Nephron (organoid): ENCODE measurements around the gene EGFL8.

Source experiments
- H3K27ac Mint-ChIP-seq, 3 experiments: 2 replicates each; pipeline ENCODE4 v1.8.0; 2020; ENCODE audit warnings: mixed read lengths in 3 of 3, mild to moderate bottlenecking in 2 of 3, moderate library complexity in 1 of 3
- H3K27me3 Mint-ChIP-seq: 2 replicates; pipeline ENCODE4 v1.8.0; 2021; ENCODE audit warnings: low read depth, mild to moderate bottlenecking, moderate library complexity, mixed read lengths
- H3K36me3 Mint-ChIP-seq: 2 replicates; pipeline ENCODE4 v1.8.0; 2020; ENCODE audit warnings: low read depth, mixed read lengths
- H3K4me1 Mint-ChIP-seq: 2 replicates; pipeline ENCODE4 v1.8.0; 2020; ENCODE audit warnings: mixed read lengths
- H3K4me3 Mint-ChIP-seq, 3 experiments: 2 replicates each; pipeline ENCODE4 v1.8.0; 2020; ENCODE audit warnings: mild to moderate bottlenecking in 3 of 3, mixed read lengths in 3 of 3, moderate library complexity in 2 of 3
- H3K9me3 Mint-ChIP-seq: 2 replicates; pipeline ENCODE4 v1.8.0; 2020; ENCODE audit warnings: mixed read lengths
- TF ChIP-seq, protein P1 (sequence below), 3 experiments: fragments of 200-600 bp; sonication (generic); IDR thresholded peaks; one replicate each; pipeline ENCODE4 v1.5.0; 2021; ENCODE audit warnings: antibody characterized with exemption in 3 of 3; ENCODE audit not compliant: unreplicated experiment in 3 of 3

The EGFL8 gene

DNA sequence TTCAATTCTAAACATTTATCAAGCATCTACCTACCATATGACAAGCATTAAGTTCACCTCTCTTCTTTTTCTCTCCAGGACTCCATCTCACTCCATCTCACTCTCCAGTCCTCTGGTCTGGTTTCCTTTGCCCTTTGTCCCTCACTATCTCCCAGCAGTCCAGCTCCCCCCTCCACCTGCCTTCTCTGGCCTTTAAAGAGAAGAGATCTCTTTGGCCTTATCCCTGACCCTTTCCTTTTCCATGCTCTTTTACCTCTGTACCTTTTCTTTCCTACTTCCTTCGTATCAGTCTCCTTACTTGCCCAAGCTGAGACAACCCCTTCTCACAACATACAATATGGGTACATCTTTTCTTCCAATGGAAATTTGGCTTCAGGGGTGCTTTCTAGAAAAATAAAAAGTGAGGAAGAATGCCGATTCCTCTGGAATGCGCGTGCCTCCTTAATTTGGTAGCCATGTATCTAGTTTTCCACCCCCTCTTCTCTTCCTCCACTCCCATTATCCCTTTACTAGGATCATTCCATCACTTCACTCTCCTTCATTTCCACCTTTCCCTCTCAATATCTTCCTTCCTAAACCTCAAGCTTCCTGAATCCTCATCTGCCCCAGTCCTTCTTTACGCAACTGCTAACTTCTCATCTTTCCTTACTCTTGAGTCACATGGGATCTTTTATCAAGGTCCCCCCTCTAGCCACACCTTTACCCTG is 12.2 kb downstream of the EGFL8 start:
- Mint-ChIP-seq H3K27me3 (no peaks in the 10 kb centered on the region), H3K4me1 (peaks cover 47% of the 10 kb centered on the region), H3K4me3 (peak overlapping the region; percentile 87 to 96 (median 89)), H3K27ac (peak overlapping the region; percentile 98 to 100 (median 99)), H3K9me3 (no peaks in the 10 kb centered on the region), H3K36me3 (peaks cover 23% of the 10 kb centered on the region)
- TF ChIP-seq, protein P1, sequence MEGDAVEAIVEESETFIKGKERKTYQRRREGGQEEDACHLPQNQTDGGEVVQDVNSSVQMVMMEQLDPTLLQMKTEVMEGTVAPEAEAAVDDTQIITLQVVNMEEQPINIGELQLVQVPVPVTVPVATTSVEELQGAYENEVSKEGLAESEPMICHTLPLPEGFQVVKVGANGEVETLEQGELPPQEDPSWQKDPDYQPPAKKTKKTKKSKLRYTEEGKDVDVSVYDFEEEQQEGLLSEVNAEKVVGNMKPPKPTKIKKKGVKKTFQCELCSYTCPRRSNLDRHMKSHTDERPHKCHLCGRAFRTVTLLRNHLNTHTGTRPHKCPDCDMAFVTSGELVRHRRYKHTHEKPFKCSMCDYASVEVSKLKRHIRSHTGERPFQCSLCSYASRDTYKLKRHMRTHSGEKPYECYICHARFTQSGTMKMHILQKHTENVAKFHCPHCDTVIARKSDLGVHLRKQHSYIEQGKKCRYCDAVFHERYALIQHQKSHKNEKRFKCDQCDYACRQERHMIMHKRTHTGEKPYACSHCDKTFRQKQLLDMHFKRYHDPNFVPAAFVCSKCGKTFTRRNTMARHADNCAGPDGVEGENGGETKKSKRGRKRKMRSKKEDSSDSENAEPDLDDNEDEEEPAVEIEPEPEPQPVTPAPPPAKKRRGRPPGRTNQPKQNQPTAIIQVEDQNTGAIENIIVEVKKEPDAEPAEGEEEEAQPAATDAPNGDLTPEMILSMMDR (IDR thresholded peaks at IDR 0.05; ENCODE audit: unreplicated experiment in 3 of 3) = no peak

DNA sequence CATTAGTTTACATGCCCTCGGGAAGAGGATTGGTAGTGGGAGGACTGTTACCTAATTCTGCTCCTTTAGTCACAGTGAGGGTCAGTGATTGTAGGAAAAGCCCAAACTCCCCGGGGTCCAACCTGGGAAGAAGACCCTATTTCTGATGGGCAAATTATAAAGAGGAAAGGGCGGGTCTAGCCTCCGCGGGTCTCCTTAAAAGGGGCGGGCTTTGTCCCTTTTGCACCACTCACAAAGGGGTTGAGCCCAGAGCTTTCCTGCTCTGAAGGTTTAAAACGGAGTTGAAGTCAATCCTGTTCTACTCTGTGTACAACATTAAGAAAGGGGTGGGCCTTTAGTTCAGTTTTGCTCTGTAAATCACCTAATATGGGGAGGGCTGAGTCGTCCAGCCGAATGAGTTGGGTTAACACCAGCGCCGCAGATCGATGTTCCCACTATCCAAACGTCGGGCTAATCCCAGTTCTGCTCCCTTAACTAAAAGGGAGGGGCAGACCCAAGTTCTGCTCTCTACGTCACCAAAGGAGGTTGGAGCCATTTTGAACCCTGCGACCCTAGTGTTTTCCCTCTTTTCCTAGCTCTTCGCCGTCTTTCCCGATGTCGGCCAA is 12.9 kb downstream of the EGFL8 start:
- TF ChIP-seq, protein P1 (IDR thresholded peaks at IDR 0.05; ENCODE audit: unreplicated experiment in 3 of 3) = no peak
- Mint-ChIP-seq H3K36me3 (peaks cover 22% of the 10 kb centered on the region), H3K4me1 (peaks cover 47% of the 10 kb centered on the region), H3K27me3 (no peaks in the 10 kb centered on the region), H3K27ac (peak overlapping the region; percentile 98 to 100 (median 99)), H3K4me3 (peak overlapping the region; percentile 87 to 96 (median 89)), H3K9me3 (no peaks in the 10 kb centered on the region)

DNA sequence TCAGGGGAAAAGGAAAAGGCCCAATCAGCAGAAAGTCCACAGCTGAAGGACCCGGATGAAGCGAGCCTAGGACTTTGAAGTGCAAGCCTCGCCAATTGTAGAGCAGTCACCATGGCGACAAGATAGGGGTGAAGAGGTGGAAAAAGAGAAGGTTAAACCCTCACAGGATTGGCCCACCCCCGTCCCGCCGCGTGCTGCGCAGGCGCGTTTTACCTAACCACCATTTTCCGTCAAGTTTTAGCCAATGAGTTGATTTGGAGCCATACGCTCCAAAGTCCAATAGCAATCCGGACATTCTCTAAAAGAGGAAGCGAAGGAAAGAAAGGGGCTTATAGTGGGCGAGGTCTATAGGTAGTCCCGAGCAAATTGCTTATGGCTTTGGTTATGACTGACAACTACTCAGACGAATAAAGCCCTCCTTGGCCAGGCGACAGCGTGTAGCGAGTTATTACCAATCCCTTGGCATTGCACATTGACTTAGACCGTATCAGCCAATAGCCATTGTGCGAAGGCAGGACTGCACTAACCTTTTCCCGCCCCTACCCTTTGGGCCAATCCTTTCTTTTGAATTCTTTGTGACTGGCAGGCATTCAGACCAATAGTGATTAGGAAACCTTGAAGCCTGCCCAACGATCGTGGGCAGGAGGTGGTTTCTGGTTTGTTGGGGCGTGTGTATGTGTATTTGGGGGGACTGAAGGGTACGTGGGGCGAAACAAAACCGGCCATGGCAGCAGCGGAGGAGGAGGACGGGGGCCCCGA is 13.6 kb downstream of the EGFL8 start, which contains the start of gene RNF5:
Gene RNF5, plus strand, starts transcription at position 618 of the 759 bp plus-strand sequence. Its CDS starts 107 bp downstream, at position 725.
- peak within 1 kb of the TSS; percentile 98 to 100 (median 99) for H3K27ac Mint-ChIP-seq
- no peaks in the 10 kb centered on the region for H3K27me3 Mint-ChIP-seq
- peaks cover 47% of the 10 kb centered on the region for H3K4me1 Mint-ChIP-seq
- peaks cover 22% of the 10 kb centered on the region for H3K36me3 Mint-ChIP-seq
- H3K4me3 Mint-ChIP-seq = peak within 1 kb of the TSS; percentile 87 to 96 (median 89)
- no peaks in the 10 kb centered on the region for H3K9me3 Mint-ChIP-seq
- TF ChIP-seq, protein P1 (IDR thresholded peaks at IDR 0.05; ENCODE audit: unreplicated experiment in 3 of 3) = no peak

DNA sequence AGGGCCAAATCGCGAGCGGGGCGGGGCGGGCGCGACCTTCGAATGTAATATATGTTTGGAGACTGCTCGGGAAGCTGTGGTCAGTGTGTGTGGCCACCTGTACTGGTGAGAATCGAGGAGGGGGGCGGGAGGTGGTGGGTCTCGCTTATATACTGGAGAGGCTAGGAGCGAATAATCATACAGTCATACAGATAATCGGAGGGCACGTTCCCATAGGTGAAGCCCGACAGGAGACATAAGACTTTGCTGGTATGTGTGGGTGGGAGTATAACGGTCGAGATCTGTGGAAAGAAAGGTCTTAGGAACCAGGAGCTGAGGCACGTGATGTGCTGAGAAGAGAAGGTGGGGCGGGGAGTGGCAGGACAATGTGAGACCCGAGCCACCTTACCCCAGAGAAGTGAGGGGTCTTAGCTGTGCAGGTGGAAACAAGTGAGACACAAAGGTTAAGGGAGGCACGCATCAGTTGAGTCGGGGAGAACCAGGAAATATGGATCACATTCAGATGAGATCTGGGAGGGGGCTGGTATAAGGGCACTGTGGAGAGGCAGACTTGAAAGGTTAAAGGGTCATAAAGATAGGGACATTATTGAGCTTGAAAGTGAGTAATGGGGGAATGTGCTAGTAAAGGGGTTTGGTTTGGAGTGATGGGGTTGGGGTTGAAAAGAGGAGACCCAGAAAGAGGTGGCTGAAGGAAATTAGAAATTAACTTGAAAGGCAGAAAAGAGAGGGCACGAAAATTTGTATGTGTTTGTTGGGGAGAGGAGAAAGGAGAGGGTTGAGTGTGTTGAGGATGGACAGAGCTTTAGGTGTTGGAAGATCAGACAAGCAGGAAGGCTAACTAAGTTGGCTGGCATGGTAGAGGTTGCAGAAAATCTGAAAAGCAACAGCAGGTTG is 14.4 kb downstream of the EGFL8 start:
- no peaks in the 10 kb centered on the region for H3K27me3 Mint-ChIP-seq
- peaks cover 22% of the 10 kb centered on the region for H3K36me3 Mint-ChIP-seq
- TF ChIP-seq, protein P1 (IDR thresholded peaks at IDR 0.05; ENCODE audit: unreplicated experiment in 3 of 3) = no peak

DNA sequence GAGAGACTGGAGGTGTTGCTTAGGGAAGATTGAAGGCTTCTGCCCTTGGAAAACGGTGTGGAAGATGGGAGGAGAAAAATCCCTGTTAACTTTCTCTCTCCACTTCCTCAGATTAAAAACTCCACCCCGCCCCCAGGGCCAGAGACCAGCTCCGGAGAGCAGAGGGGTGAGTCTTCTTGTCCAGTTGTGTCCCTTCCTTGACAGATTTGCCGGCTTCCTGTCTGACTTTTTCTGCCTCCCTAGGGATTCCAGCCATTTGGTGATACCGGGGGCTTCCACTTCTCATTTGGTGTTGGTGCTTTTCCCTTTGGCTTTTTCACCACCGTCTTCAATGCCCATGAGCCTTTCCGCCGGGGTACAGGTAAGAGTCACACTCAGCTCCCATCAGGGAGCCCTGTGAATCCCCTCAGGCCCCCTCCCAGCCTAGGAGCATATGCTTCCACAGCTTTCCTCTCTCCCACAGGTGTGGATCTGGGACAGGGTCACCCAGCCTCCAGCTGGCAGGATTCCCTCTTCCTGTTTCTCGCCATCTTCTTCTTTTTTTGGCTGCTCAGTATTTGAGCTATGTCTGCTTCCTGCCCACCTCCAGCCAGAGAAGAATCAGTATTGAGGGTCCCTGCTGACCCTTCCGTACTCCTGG is 15.5 kb downstream of the EGFL8 start:
- H3K27ac Mint-ChIP-seq = peak overlapping the region; percentile 55 to 71 (median 59)
- peak overlapping the region; percentile 77 to 89 (median 87) for H3K4me3 Mint-ChIP-seq
- no peaks in the 10 kb centered on the region for H3K27me3 Mint-ChIP-seq
- H3K36me3 Mint-ChIP-seq = peaks cover 22% of the 10 kb centered on the region
- H3K4me1 Mint-ChIP-seq = peaks cover 34% of the 10 kb centered on the region
- no peaks in the 10 kb centered on the region for H3K9me3 Mint-ChIP-seq
- TF ChIP-seq, protein P1 (IDR thresholded peaks at IDR 0.05; ENCODE audit: unreplicated experiment in 3 of 3) = no peak

More for the DNA sequence above, 14.4 kb downstream of the EGFL8 start:
- H3K9me3 Mint-ChIP-seq = no peaks in the 10 kb centered on the region
- H3K4me1 Mint-ChIP-seq = peaks cover 41% of the 10 kb centered on the region
- H3K27ac Mint-ChIP-seq = peak overlapping the region; percentile 98 to 100 (median 99)
- H3K4me3 Mint-ChIP-seq = peak overlapping the region; percentile 87 to 96 (median 89)
